DMS153 treated with DMSO at 0.1 percent for 48 hours (cell line): Measurements from ENCODE around the gene DIO1.
A peak's percentile ranks its signal among the peaks of the same experiment; 100 is the strongest.
"Not testable (repeated sequence)": the region's sequence is repeated elsewhere in the genome, so short reads cannot be mapped to it uniquely, and the experiment has no call there.

ENCODE experiments used
- DNase-seq: peaks from one replicate; lab custom pipeline; 2025; ENCODE audit not compliant: unreplicated experiment; lab: John Stamatoyannopoulos, UW

The DIO1 gene

DNA sequence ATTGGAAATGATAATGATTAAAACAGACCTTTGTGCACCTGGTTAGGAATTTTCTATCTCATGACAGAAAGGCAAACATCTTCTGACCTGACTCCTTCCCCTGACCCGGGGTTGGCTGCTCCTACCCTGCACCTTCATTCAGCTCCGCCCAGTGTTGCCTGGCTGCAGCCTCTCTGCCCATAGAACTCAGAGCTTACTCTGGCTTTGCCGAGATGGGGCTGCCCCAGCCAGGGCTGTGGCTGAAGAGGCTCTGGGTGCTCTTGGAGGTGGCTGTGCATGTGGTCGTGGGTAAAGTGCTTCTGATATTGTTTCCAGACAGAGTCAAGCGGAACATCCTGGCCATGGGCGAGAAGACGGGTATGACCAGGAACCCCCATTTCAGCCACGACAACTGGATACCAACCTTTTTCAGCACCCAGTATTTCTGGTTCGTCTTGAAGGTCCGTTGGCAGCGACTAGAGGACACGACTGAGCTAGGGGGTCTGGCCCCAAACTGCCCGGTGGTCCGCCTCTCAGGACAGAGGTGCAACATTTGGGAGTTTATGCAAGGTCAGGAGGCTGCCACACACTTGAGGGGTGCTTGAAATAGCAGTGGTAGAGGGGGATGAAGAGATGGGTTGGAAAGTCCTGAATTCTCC lies at the start of gene DIO1:
TSS of gene DIO1 (plus strand) at position 189 of the 638 bp plus-strand sequence. CDS start at position 213, 24 bp downstream.
- DNase-seq = no peak

DNA sequence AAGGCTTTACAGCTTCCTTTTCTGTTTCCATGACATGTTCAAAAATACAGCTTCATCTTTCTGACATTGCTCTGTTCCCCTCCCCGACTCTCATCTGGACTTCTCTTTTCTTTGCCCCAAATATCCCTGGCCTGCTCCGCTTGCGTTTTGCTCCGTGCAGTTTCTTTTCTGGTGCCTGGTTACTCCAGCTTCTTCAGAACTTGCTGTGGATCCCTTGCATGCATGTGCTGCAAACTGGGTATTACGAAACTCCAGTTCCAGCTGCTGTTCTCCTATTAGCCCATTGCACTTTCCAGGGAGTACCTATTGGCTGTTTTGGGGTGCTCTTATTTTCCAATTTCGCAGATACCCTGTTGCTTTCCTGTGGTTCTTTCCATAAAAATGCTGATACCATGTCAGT lies 46.0 kb upstream of the DIO1 start:
- DNase-seq = no peak

- DNase-seq = no peak
Measured at GRCh38 chr1:53850082-53850673, 43.8 kb upstream of the DIO1 start.

DNA sequence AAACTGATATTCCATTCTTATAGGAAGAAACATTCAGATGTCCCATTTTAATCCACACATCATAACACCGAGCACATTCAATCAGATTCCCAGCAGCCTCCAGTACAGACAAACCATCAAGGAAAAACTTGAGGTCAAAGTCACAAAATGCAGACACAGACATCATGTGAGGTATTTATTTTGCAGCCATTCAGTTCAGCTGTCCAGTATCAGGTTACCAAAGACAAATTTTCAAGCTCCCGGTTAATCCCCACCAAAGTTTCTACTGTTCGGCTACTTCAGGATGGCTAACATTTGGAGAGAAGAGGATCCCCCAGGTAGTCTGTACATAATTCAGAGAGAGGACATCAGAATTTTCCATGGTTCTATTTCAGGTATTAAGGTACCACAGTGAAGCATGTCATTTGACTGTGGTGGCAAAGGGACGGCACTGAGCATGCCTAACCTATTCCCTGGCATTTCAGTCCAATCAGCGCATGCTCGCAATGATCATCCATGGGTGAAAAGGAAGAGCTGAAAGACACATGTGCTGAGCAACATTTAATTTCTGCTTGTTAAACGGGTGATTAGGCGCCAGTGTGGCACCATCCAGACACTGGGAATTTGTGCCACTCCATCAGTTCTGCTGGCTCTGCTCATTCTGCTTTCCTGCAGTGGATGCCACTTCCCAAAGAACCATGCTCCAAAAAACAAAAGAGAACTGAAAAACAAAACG lies 42.3 kb upstream of the DIO1 start:
- DNase-seq = no peak

DNA sequence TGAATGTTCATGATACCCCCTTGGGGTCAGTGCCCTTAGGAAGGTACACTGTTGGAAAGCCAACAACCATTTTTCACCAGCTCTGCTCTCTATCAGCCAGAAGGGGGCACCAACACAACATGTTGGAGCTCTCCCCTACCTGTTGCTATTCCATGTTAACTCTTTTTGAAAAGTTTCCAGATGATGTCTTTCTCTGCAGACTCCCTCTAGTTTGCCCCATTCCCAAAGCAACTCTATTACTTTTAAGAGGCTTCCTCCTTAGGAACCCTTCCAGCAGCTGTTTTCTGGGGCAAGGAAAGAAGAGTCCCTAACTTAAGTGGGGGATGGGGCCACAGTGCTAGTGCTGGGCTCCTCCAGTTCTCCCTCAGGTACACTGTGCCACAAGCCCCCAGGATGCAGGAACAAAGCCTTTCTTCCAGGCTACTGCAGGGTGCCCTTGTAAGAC lies 33.0 kb upstream of the DIO1 start:
- peak; percentile 46 for DNase-seq

GRCh38 chr1:53862507-53862906 lies 31.5 kb upstream of the DIO1 start:
- no peak for DNase-seq

DNA sequence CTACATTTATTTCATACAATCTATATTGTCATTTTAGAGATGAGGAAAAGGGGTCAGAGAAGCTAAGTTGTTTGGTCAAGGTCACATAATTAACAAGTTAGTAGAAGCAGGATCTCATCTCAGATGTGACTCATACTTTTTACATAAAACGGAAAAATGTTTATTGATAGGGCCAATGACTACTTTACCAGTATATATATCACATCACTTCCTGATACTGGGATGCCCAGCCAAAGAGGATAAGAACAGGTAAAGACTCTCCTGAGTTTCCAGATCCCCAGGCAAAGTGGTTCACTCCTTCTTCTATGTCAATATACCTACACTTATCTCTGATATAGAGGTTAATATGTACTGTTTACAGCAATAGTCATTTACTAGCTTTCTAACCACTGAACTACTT lies 25.4 kb upstream of the DIO1 start:
- no peak for DNase-seq

- DNase-seq = no peak
Measured at GRCh38 chr1:53869454-53870117, 24.4 kb upstream of the DIO1 start.

DNA sequence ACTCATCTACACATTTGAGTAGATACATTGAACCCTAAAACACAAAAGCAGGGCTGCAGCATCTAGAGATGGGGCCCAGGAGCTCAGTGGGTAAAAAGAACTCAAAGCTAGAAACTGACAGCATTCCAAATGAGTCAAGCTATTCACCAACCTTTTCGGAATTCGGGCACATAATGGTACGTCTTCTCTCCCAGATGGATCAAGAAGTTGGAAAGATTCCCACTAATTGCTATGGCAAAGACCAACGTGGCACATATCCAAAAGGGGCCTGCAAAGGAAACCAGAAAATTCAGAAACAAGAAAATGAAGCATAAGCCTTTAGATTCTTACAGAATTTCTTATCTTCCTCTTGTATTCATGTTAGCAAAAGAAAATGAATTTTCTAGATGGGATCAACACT lies 22.8 kb upstream of the DIO1 start:
- DNase-seq = no peak

DNA sequence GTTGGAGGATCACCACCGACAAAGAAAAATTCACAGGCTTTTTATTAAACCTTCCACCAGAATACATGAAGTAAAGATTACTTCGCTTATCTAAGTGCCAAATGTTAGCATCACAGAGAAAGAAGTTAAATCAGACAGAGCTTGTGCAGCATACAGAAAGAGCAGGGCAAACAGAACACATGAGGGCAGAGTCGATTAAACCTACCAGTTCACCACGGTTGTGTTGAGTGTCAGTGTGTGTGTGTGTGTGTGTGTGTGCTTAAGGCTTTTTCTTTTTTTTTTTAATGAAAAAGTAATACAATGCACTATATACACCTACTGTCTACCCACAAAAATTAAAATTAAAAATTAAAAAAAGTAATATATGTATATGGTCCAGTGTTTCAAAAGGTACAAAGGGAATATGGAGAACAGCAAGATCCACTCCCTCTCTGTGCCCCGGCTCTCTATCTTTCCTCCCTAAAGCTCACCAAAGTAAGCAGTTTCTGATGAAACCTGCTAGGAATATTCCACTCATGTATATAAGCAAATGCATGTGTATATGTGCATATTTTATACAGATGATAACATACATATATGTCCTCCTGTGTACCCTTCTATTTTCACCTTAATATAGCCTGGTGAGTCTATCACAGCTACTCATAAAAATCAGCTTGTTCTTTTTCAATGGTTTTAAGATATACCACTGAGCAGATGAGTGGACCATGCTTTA lies 22.1 kb upstream of the DIO1 start:
- DNase-seq = no peak

DNA sequence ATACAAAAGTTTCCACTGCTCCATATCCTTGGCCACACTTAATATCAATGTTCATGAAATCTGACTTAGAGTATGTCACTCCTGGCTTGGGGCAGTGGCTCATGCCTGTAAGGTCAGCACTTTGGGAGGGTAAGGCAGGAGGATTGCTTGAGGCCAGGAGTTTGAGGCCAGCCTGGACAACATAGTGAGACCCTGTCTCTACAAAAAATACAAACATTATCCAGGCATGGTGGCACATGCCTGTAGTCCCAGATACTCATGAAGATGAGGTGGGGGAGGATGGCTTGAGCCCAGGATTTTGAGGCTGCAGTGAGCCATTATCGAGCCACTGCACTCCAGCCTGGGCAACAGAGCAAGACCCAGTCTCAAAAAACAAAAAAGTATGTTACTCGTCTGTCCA lies 18.8 kb upstream of the DIO1 start:
- not testable (repeated sequence) for DNase-seq

GRCh38 chr1:53878492-53879105 lies 15.4 kb upstream of the DIO1 start:
- peak; percentile 68 for DNase-seq

DNA sequence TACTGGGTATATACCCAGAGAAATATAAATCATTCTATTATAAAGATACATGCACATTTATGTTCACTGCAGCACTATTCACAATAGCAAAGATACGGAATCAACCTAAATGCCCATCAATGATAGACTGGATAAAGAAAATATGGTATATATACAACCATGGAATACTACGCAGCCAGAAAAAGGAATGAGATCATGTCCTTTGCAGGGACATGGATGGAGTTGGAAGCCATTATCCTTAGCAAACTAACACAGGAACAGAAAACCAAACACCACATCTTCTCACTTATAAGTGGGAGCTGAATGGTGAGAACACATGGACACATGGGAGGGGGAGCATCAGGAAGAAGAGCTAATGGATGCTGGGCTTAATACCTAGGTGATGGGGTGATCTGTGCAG lies 12.1 kb upstream of the DIO1 start:
- DNase-seq = not testable (repeated sequence)

DNA sequence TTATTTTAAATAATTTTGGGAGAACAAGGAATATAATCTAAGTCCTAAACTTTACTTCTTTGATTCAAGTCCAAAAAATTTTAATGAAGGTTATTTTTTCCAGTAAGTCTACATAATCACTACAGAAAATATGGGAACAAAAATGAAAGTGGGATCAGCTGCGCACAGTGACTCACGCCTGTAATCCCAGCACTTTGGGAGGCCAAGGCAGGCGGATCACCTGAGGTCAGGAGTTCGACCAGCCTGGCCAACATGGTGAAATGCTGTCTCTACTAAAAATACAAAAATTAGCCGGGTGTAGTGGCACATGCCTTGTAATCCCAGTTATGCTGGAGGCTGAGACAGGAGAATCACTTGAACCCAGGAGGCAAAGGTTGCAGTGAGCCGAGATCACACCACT lies 10.4 kb upstream of the DIO1 start:
- DNase-seq = not testable (repeated sequence)

- no peak for DNase-seq
Measured at GRCh38 chr1:53888681-53889080, 5.3 kb upstream of the DIO1 start.

- peak; percentile 74 for DNase-seq
Measured at GRCh38 chr1:53889304-53890298, 4.4 kb upstream of the DIO1 start, which contains the start of gene YIPF1. Gene YIPF1 (minus strand): TSS chr1:53889797. CDS start chr1:53888937, 860 bp downstream.

DNA sequence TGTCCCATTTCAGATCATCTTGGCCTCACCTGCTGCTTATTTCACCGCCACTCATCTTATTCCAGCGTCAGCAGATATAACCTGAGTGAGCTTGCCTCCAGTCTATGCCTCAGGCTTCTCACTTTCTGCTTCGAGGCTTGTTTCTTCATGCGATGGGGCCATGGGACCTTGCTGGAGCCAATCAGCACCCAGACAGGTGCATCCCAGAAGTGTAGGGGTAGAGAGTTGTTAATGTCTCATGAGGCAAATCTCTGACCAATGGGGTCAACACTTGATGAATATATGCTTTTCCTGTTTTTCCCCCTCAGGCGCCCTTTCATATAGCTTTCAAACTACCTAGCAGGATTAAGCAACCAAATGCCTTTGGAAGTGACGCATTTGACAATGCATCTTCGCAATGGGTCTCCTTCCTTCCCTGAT lies 3.5 kb upstream of the DIO1 start:
- no peak for DNase-seq

DNA sequence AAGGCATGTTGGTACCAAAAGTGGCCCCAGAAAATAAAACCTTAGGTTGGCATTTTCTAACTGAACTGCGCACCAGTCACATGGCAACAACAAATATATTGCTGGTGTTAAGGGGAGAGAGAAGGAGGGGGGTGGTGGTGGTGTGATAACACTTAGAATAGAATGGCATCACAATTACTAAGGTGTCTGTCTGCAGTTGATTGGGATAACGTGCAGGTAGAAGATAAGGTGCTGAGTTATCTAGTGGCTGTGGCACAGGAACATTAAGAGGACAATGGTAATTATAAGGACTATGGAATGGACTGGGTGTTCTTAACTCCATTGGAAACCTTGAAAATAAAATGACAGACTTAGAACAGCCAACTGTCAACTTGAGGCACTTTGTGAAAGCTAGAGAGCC lies 3.0 kb upstream of the DIO1 start:
- no peak for DNase-seq

GRCh38 chr1:53891678-53892077 lies 2.3 kb upstream of the DIO1 start:
- DNase-seq = no peak
